ENCODE results near the gene GCAT.
"Not testable (repeated sequence)": the region's sequence is repeated elsewhere in the genome, so short reads cannot be mapped to it uniquely, and the experiment has no call there.

Gene GCAT

GRCh38 chr22:37774728-37775127 lies 33.0 kb upstream of the GCAT start:
- DNase-seq, result no peak
- TF ChIP-seq POLR2A (IDR thresholded peaks at IDR 0.05; ENCODE audit: low read length) (no peak), GATA1 (IDR thresholded peaks at IDR 0.05; ENCODE audit: low read depth, low read length) (no peak)

- no peak for DNase-seq
- no peak for TF ChIP-seq GATA1 (IDR thresholded peaks at IDR 0.05; ENCODE audit: low read depth, low read length)
- no peak for TF ChIP-seq POLR2A (IDR thresholded peaks at IDR 0.05; ENCODE audit: low read length)
Observed at GRCh38 chr22:37775785-37776638, 31.7 kb upstream of the GCAT start.

GRCh38 chr22:37776639-37777005 lies 31.1 kb upstream of the GCAT start:
- no peak for TF ChIP-seq POLR2A (IDR thresholded peaks at IDR 0.05; ENCODE audit: low read length)
- TF ChIP-seq GATA1 (IDR thresholded peaks at IDR 0.05; ENCODE audit: low read depth, low read length), result no peak
- no peak for DNase-seq

GRCh38 chr22:37777122-37777687 lies 30.5 kb upstream of the GCAT start:
- no peak for DNase-seq
- TF ChIP-seq POLR2A (IDR thresholded peaks at IDR 0.05; ENCODE audit: low read length), result no peak
- no peak for TF ChIP-seq GATA1 (IDR thresholded peaks at IDR 0.05; ENCODE audit: low read depth, low read length)

- no peak for TF ChIP-seq GATA1 (IDR thresholded peaks at IDR 0.05; ENCODE audit: low read depth, low read length)
- TF ChIP-seq POLR2A (IDR thresholded peaks at IDR 0.05; ENCODE audit: low read length), result no peak
- DNase-seq, result no peak
Observed at GRCh38 chr22:37778370-37779009, 29.2 kb upstream of the GCAT start.

GRCh38 chr22:37781434-37782059 lies 26.2 kb upstream of the GCAT start:
- DNase-seq, result peak in 1 of 2 experiments; percentile 20
- no peak for TF ChIP-seq POLR2A (IDR thresholded peaks at IDR 0.05; ENCODE audit: low read length)

GRCh38 chr22:37782340-37783168 lies 25.2 kb upstream of the GCAT start:
- no peak for DNase-seq
- TF ChIP-seq GATA1 (IDR thresholded peaks at IDR 0.05; ENCODE audit: low read depth, low read length) (no peak), POLR2A (IDR thresholded peaks at IDR 0.05; ENCODE audit: low read length) (no peak)

- TF ChIP-seq GATA1 (IDR thresholded peaks at IDR 0.05; ENCODE audit: low read depth, low read length) (no peak), POLR2A (IDR thresholded peaks at IDR 0.05; ENCODE audit: low read length) (no peak)
- DNase-seq, result no peak
Observed at GRCh38 chr22:37784829-37785495, 22.8 kb upstream of the GCAT start.

- DNase-seq, result no peak
- no peak for TF ChIP-seq GATA1 (IDR thresholded peaks at IDR 0.05; ENCODE audit: low read depth, low read length)
- TF ChIP-seq POLR2A (IDR thresholded peaks at IDR 0.05; ENCODE audit: low read length), result no peak
Observed at GRCh38 chr22:37790234-37790633, 17.5 kb upstream of the GCAT start.

GRCh38 chr22:37792494-37792893 lies 15.2 kb upstream of the GCAT start:
- no peak for TF ChIP-seq POLR2A (IDR thresholded peaks at IDR 0.05; ENCODE audit: low read length)
- TF ChIP-seq GATA1 (IDR thresholded peaks at IDR 0.05; ENCODE audit: low read depth, low read length), result no peak
- no peak for DNase-seq

- DNase-seq, result no peak
- no peak for TF ChIP-seq GATA1 (IDR thresholded peaks at IDR 0.05; ENCODE audit: low read depth, low read length)
Observed at GRCh38 chr22:37794376-37794775, 13.4 kb upstream of the GCAT start.

- TF ChIP-seq GATA1 (IDR thresholded peaks at IDR 0.05; ENCODE audit: low read depth, low read length) (no peak), POLR2A (IDR thresholded peaks at IDR 0.05; ENCODE audit: low read length) (no peak)
- DNase-seq, result no peak
Observed at GRCh38 chr22:37796079-37796478, 11.7 kb upstream of the GCAT start.

GRCh38 chr22:37797259-37797658 lies 10.5 kb upstream of the GCAT start:
- DNase-seq, result not testable (repeated sequence)

All from erythroblast (primary cell).